OCI-LY7 (cell line): Measurements from ENCODE around the gene IRX6. TPM values are rescaled to one million over a fixed set of nuclear protein-coding genes. Genes with fewer than 3 reads are reported as not detected.

Source experiments
- BruUV-seq: library from RNA; stranded (reverse); fragments of 400-500 nt; replicated peaks from 2 replicates; lab custom pipeline; 2021; lab: Mats Ljungman, UMichigan
- CTCF ChIA-PET: fragments of 300-600 bp; sonication (Branson Sonifier 250); formaldehyde crosslinking; loops from one replicate; lab custom pipeline; 2022; ENCODE audit warnings: antibody characterized with exemption; ENCODE audit not compliant: unreplicated experiment; lab: Charles Lee
- POLR2A ChIA-PET: fragments of 300-600 bp; sonication (Branson Sonifier 250); formaldehyde crosslinking; loops from one replicate; lab custom pipeline; 2022; ENCODE audit warnings: antibody characterized with exemption; lab: Charles Lee
- DNase-seq: peaks from one replicate; pipeline ENCODE4 v3.0.0-alpha.2; 2015; ENCODE audit warnings: low spot score
- H2AFZ ChIP-seq: fragments of 200-600 bp; sonication (generic), shearing (Covaris generic); 2 replicates; pipeline ENCODE4 v1.6.1; 2014; ENCODE audit warnings: mild to moderate bottlenecking, antibody characterized with exemption, low read length, moderate library complexity
- H3K27ac ChIP-seq: fragments of 200-600 bp; sonication (generic); 2 replicates; pipeline ENCODE4 v1.5.1; 2014; ENCODE audit warnings: mixed run types, low read depth, mild to moderate bottlenecking, moderate library complexity, low read length, inconsistent platforms; ENCODE audit not compliant: poor library complexity, severe bottlenecking
- H3K36me3 ChIP-seq: fragments of 200-600 bp; sonication (generic); 2 replicates; pipeline ENCODE4 v1.6.1; 2014; ENCODE audit warnings: mild to moderate bottlenecking, antibody characterized with exemption, low read length, moderate library complexity, mixed read lengths; ENCODE audit not compliant: insufficient read depth
- H3K4me1 ChIP-seq: fragments of 200-600 bp; sonication (generic); 2 replicates; pipeline ENCODE4 v1.5.1; 2014; ENCODE audit warnings: mild to moderate bottlenecking, low read length; ENCODE audit not compliant: insufficient read depth, poor library complexity, severe bottlenecking
- H3K4me2 ChIP-seq: fragments of 200-600 bp; sonication (generic); 2 replicates; pipeline ENCODE4 v1.6.1; 2014; ENCODE audit warnings: mild to moderate bottlenecking, low read length
- H3K4me3 ChIP-seq: fragments of 200-600 bp; sonication (generic); 2 replicates; pipeline ENCODE4 v1.5.1; 2014; ENCODE audit warnings: mild to moderate bottlenecking, low read depth, low read length; ENCODE audit not compliant: poor library complexity, severe bottlenecking
- H3K79me2 ChIP-seq: fragments of 200-600 bp; sonication (generic); 2 replicates; pipeline ENCODE4 v1.6.1; 2016; ENCODE audit warnings: low read depth, mild to moderate bottlenecking, low read length, moderate library complexity, mixed read lengths; ENCODE audit not compliant: insufficient read depth
- H3K9me2 ChIP-seq: fragments of 200-600 bp; sonication (generic); 2 replicates; pipeline ENCODE4 v1.6.1; 2016; ENCODE audit warnings: mild to moderate bottlenecking, low read length, mixed read lengths; ENCODE audit not compliant: insufficient read depth
- H3K9me3 ChIP-seq: fragments of 200-600 bp; sonication (generic); 2 replicates; pipeline ENCODE4 v1.6.1; 2014; ENCODE audit warnings: mild to moderate bottlenecking, mixed run types, low read length, mixed read lengths
- H4K20me1 ChIP-seq: fragments of 200-600 bp; sonication (generic); 2 replicates; pipeline ENCODE4 v1.6.1; 2014; ENCODE audit warnings: mild to moderate bottlenecking, antibody characterized with exemption, low read length, moderate library complexity, mixed read lengths; ENCODE audit not compliant: insufficient read depth
- EZH2phosphoT487 ChIP-seq: fragments of 200-600 bp; sonication (generic); IDR thresholded peaks from 2 replicates; pipeline ENCODE4 v1.6.1; 2018; ENCODE audit warnings: low read depth, borderline replicate concordance, mild to moderate bottlenecking, mixed run types, antibody characterized with exemption, low read length, moderate library complexity, mixed read lengths
- intact Hi-C: fragments of 100-400 bp; cut with micrococcal nuclease; formaldehyde crosslinking; loops from one replicate; pipeline ENCODE4 v1.10.0; 2022; ENCODE audit not compliant: unreplicated experiment
- total RNA-seq, 2 experiments: library from RNA; depleted of rRNA in 1 of 2; stranded (reverse); fragments of >200 nt in 1 of 2; shearing (Covaris generic) in 1 of 2; gene quantifications; 2 replicates each; pipeline ENCODE4 v1.2.3, GENCODE V29; 2014 to 2022
- TF ChIP-seq, protein P1 (sequence below): fragments of 200-600 bp; sonication (generic); conservative IDR thresholded peaks from 2 replicates; pipeline ENCODE4 v1.5.1; 2014; ENCODE audit warnings: mild to moderate bottlenecking, antibody characterized with exemption, low read length, moderate library complexity, mixed read lengths

The IRX6 gene
- total RNA-seq, 2 experiments from 2014 or later = not detected

DNA sequence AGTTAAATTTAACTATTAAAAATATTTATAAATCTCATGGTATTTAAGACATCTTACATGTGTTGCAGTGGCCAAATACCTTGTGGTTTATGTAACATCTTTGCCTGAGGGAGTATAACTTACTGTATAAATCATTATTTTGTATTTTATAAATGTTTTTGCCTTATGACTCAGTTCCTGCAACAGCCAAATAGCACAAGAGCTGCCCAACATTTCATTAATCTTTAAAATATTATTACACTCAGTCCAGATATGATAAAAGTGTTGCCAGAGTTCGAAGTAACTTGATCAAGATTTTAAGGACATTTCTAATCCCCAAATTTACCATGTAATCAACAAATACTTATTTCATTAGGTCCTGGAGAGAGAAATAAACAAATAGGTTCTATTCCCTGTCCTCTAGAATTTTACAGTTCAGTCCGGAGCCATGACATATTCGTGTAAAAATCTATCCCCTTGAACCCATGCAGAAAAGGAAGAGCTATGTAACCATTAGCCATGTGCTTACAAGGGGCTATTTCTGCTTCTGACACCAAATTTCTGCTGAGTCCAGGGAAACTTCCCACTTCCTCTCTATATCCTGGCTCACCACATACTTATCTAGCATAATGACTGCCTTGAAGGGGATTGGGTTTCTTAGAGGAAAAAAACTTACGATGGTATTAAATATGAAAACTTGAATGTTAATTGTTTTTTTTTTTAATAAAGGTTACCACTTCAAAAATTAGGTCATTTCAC lies 44.0 kb downstream of the IRX6 start:
- TF ChIP-seq, protein P1, sequence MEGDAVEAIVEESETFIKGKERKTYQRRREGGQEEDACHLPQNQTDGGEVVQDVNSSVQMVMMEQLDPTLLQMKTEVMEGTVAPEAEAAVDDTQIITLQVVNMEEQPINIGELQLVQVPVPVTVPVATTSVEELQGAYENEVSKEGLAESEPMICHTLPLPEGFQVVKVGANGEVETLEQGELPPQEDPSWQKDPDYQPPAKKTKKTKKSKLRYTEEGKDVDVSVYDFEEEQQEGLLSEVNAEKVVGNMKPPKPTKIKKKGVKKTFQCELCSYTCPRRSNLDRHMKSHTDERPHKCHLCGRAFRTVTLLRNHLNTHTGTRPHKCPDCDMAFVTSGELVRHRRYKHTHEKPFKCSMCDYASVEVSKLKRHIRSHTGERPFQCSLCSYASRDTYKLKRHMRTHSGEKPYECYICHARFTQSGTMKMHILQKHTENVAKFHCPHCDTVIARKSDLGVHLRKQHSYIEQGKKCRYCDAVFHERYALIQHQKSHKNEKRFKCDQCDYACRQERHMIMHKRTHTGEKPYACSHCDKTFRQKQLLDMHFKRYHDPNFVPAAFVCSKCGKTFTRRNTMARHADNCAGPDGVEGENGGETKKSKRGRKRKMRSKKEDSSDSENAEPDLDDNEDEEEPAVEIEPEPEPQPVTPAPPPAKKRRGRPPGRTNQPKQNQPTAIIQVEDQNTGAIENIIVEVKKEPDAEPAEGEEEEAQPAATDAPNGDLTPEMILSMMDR = no peak
- TF ChIP-seq EZH2phosphoT487 = no peak
- Histone ChIP-seq H3K27ac (no peak overlapping the region), H2AFZ (no peak overlapping the region), H3K4me3 (no peak overlapping the region), H3K79me2 (no peaks in the 10 kb centered on the region), H3K9me2 (no peaks in the 10 kb centered on the region), H3K4me2 (no peak overlapping the region), H3K36me3 (no peaks in the 10 kb centered on the region), H3K4me1 (no peaks in the 10 kb centered on the region), H3K9me3 (no peaks in the 10 kb centered on the region), H4K20me1 (no peaks in the 10 kb centered on the region)
- ChIA-PET CTCF (no interaction called here), POLR2A (interaction anchor here (1.4 kb wide), 1 partner anchor 12 kb away, joined by 3 read pairs; no protein-coding TSS in a partner anchor)
- no TSS peak for BruUV-seq
- intact Hi-C loops = no loop called here
- DNase-seq = no peak

DNA sequence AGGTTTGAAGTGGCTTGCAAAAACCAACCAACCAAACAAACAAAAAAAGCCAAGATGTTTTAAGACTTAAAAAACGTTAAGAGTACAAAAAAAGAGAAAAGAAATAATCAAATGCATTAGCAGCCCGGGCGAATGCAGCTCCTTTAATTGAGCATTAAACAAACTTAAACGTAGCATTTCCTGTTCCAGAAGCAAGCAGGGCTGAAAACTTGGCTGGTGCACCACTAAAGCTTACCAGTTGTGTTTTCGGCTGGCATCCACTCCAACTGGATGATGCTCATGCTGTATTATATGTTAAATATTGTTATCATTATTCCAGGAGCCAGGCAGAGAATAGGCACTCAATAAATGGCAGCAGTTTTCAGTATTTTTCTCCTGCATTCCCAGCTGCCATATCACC lies 45.1 kb downstream of the IRX6 start:
- no TSS peak for BruUV-seq
- TF ChIP-seq EZH2phosphoT487 = no peak
- TF ChIP-seq, protein P1 = no peak
- H3K9me3 ChIP-seq = no peaks in the 10 kb centered on the region
- H3K27ac ChIP-seq = no peak overlapping the region
- no peaks in the 10 kb centered on the region for H3K36me3 ChIP-seq
- DNase-seq = no peak
- no peaks in the 10 kb centered on the region for H3K79me2 ChIP-seq
- ChIA-PET CTCF (no interaction called here), POLR2A (interaction anchor here (0.7 to 1.4 kb wide), 2 partner anchors 11 to 139 kb away, joined by 3 to 4 read pairs; no protein-coding TSS in a partner anchor)
- no peaks in the 10 kb centered on the region for H3K9me2 ChIP-seq
- no peak overlapping the region for H3K4me3 ChIP-seq
- H2AFZ ChIP-seq = no peak overlapping the region
- H3K4me1 ChIP-seq = no peaks in the 10 kb centered on the region
- H3K4me2 ChIP-seq = no peak overlapping the region
- intact Hi-C loops = no loop called here
- no peaks in the 10 kb centered on the region for H4K20me1 ChIP-seq
